CD14-positive monocyte (primary cell): Measurements from ENCODE around the gene FBXO4. TPM values are rescaled to one million over a fixed set of nuclear protein-coding genes. Genes with fewer than 3 reads are reported as not detected.

Source experiments
- DNase-seq, 3 donors: peaks; one replicate each; pipeline ENCODE4 v3.0.0-alpha.2; 2011 to 2022
- H2AFZ ChIP-seq: 2 replicates; pipeline ENCODE4 v1.6.0; 2012; ENCODE audit warnings: mild to moderate bottlenecking, low read depth, low read length, inconsistent platforms; ENCODE audit not compliant: insufficient read depth, poor library complexity, severe bottlenecking
- H3K27ac ChIP-seq, 2 donors: 1 replicate in 1 of 2; 2 replicates in 1 of 2; pipeline ENCODE4 v1.5.1; 2012 to 2013; ENCODE audit warnings: low read length in 2 of 2, control low read depth in 1 of 2, inconsistent platforms in 1 of 2, low read depth in 1 of 2, mild to moderate bottlenecking in 1 of 2
- H3K27me3 ChIP-seq, 2 donors: one replicate each; pipeline versions ENCODE4 v1.6.0 to v1.6.1; 2011 to 2013; ENCODE audit warnings: low read length in 2 of 2; ENCODE audit not compliant: control insufficient read depth in 2 of 2, insufficient read depth in 2 of 2
- H3K36me3 ChIP-seq, 2 donors: replicated peaks in 1 of 2; 1 replicate in 1 of 2; 2 replicates in 1 of 2; pipeline versions ENCODE4 v1.5.1 to v1.6.1; 2012 to 2013; ENCODE audit warnings: low read length in 2 of 2, control low read depth in 1 of 2, inconsistent platforms in 1 of 2, mild to moderate bottlenecking in 1 of 2; ENCODE audit not compliant: insufficient read depth in 2 of 2, control insufficient read depth in 1 of 2
- H3K4me1 ChIP-seq, 2 donors: 1 replicate in 1 of 2; 2 replicates in 1 of 2; pipeline versions ENCODE4 v1.5.1 to v1.6.1; 2012 to 2013; ENCODE audit warnings: low read length in 2 of 2, control low read depth in 1 of 2, inconsistent platforms in 1 of 2, mild to moderate bottlenecking in 1 of 2, moderate library complexity in 1 of 2; ENCODE audit not compliant: insufficient read depth in 2 of 2, control insufficient read depth in 1 of 2
- H3K4me2 ChIP-seq: replicated peaks from 2 replicates; pipeline ENCODE3; 2012; ENCODE audit warnings: low read length, moderate library complexity, mild to moderate bottlenecking; ENCODE audit not compliant: poor library complexity, severe bottlenecking; ENCODE audit errors: extremely low read depth
- H3K4me3 ChIP-seq, 3 experiments: fragments of 200-600 bp in 1 of 3; sonication (generic) in 1 of 3; replicated peaks in 1 of 3; 1 replicate in 2 of 3; 2 replicates in 1 of 3; pipeline ENCODE4 v1.5.1; 2011 to 2013; ENCODE audit warnings: low read length in 3 of 3, mild to moderate bottlenecking in 3 of 3, control low read depth in 2 of 3, low read depth in 2 of 3, inconsistent platforms in 1 of 3, moderate library complexity in 1 of 3
- H3K79me2 ChIP-seq: 2 replicates; pipeline ENCODE4 v1.6.0; 2012; ENCODE audit warnings: mild to moderate bottlenecking, control low read depth, inconsistent platforms, low read length, moderate library complexity; ENCODE audit not compliant: insufficient read depth
- H3K9ac ChIP-seq: 2 replicates; pipeline ENCODE4 v1.6.0; 2017; ENCODE audit warnings: low read length, mild to moderate bottlenecking; ENCODE audit not compliant: insufficient read depth, poor library complexity, severe bottlenecking
- H3K9me3 ChIP-seq, 2 donors: replicated peaks in 1 of 2; 1 replicate in 1 of 2; 2 replicates in 1 of 2; pipeline versions ENCODE4 v1.5.1 to v1.6.1; 2012 to 2013; ENCODE audit warnings: low read length in 2 of 2, control low read depth in 1 of 2; ENCODE audit not compliant: control insufficient read depth in 1 of 2, insufficient read depth in 1 of 2
- H4K20me1 ChIP-seq: 2 replicates; pipeline ENCODE4 v1.6.0; 2012; ENCODE audit warnings: mild to moderate bottlenecking, low read length, control low read depth, moderate library complexity; ENCODE audit not compliant: insufficient read depth
- H3K27ac Mint-ChIP-seq, 7 donors: one replicate each; pipeline ENCODE4 v1.8.0; 2020; ENCODE audit warnings: mild to moderate bottlenecking in 7 of 7, mixed read lengths in 7 of 7, moderate library complexity in 6 of 7, inconsistent platforms in 2 of 7
- H3K27me3 Mint-ChIP-seq, 3 donors: one replicate each; pipeline ENCODE4 v1.8.0; 2021 to 2022; ENCODE audit warnings: low read depth in 3 of 3, mild to moderate bottlenecking in 3 of 3, mixed read lengths in 3 of 3, moderate library complexity in 3 of 3, inconsistent platforms in 1 of 3
- H3K36me3 Mint-ChIP-seq, 2 donors: one replicate each; pipeline ENCODE4 v1.8.0; 2020; ENCODE audit warnings: mixed read lengths in 2 of 2, inconsistent platforms in 1 of 2, mild to moderate bottlenecking in 1 of 2
- H3K4me1 Mint-ChIP-seq: one replicate; pipeline ENCODE4 v1.8.0; 2020; ENCODE audit warnings: mild to moderate bottlenecking, mixed read lengths
- H3K4me3 Mint-ChIP-seq, 2 donors: one replicate each; pipeline ENCODE4 v1.8.0; 2020; ENCODE audit warnings: mild to moderate bottlenecking in 2 of 2, mixed read lengths in 2 of 2, moderate library complexity in 1 of 2
- H3K9me3 Mint-ChIP-seq, 7 donors: one replicate each; pipeline ENCODE4 v1.8.0; 2020 to 2022; ENCODE audit warnings: mixed read lengths in 7 of 7, mild to moderate bottlenecking in 6 of 7, moderate library complexity in 6 of 7, inconsistent platforms in 2 of 7
- CTCF ChIP-seq: fragments of 200-600 bp; IDR thresholded peaks from one replicate; pipeline ENCODE4 v1.8.0; 2022; ENCODE audit warnings: antibody characterized with exemption, mild to moderate bottlenecking
- WGBS: methylation state at CpG from one replicate; pipeline ENCODE4 v1.1.5; 2013; ENCODE audit warnings: missing lambda C conversion rate; ENCODE audit not compliant: insufficient coverage; 5-methylcytosine and 5-hydroxymethylcytosine counted together
- intact Hi-C, 2 donors: fragments of 100-400 bp; cut with micrococcal nuclease; formaldehyde crosslinking; loops; one replicate each; pipeline versions ENCODE4 v1.15.0 to v1.15.1; 2023
- polyA plus RNA-seq, 3 donors: library from polyadenylated mRNA; depleted of rRNA in 1 of 3; unstranded in 2 of 3; stranded (reverse) in 1 of 3; fragments of 300-500 nt in 2 of 3; fragments of >200 nt in 1 of 3; fragmentation: Illumina TruSeq in 2 of 3; gene quantifications; 1 replicate in 2 of 3; 2 replicates in 1 of 3; pipeline ENCODE4 v1.2.3, GENCODE V29; 2012 to 2021

The FBXO4 gene
- polyA plus RNA-seq, 3 donors = 3.7 to 10.4 (median 8.7) TPM

DNA sequence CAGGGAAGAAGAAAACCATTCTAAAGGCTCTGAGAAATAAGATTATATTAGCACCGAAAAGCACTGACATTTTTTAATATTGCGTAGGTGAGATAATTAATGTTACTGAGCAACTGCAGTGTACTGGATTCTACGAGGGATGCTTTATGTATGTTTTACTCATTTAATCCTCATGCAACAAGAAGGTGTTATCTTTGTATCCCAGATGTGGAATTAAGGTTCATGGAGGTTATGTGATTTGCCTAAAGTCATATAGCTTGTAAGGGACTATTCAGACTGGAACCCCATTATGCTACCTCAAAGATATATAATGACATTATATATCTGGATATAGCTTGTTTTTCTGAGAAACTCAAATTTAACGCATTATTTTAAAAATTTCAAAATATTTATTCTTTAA is 2.5 kb downstream of the FBXO4 start:
- peaks cover 13% of the 10 kb centered on the region for H3K4me1 Mint-ChIP-seq
- Histone ChIP-seq H3K79me2 (peaks cover 3% of the 10 kb centered on the region), H4K20me1 (no peaks in the 10 kb centered on the region), H2AFZ (no peak overlapping the region), H3K4me2 (no peak overlapping the region), H3K4me3 (no peak overlapping the region), H3K27me3 (no peaks in the 10 kb centered on the region), H3K36me3 (peaks cover 0 to 8% of the 10 kb centered on the region in 2 donors), H3K9me3 (no peaks in the 10 kb centered on the region), H3K4me1 (peaks cover 15 to 23% of the 10 kb centered on the region in 2 donors), H3K27ac (no peak overlapping the region), H3K9ac (no peak overlapping the region)
- no peak for DNase-seq
- peaks cover 17 to 25% of the 10 kb centered on the region in 2 donors for H3K36me3 Mint-ChIP-seq
- H3K4me3 Mint-ChIP-seq = no peak overlapping the region
- TF ChIP-seq CTCF = no peak
- peaks cover 0 to 2% (median 0%) of the 10 kb centered on the region in 7 donors for H3K9me3 Mint-ChIP-seq
- 100% methylated on average over 1 of the region's 4 CpGs for WGBS
- intact Hi-C loops = loop anchor here (5.0 to 10.0 kb wide), 3 partner anchors 53 to 1115 kb away; partner anchors contain the start of genes OXCT1 (in 2 of the 2) and ANXA2R (in 1 of the 2)
- no peaks in the 10 kb centered on the region for H3K27me3 Mint-ChIP-seq
- no peak overlapping the region for H3K27ac Mint-ChIP-seq

GRCh38 chr5:41929035-41929434 is 4.0 kb downstream of the FBXO4 start:
- peaks cover 22 to 30% of the 10 kb centered on the region in 2 donors for H3K36me3 Mint-ChIP-seq
- Histone ChIP-seq H3K4me2 (no peak overlapping the region), H3K27ac (no peak overlapping the region), H3K4me1 (peaks cover 15 to 21% of the 10 kb centered on the region in 2 donors), H3K9me3 (no peaks in the 10 kb centered on the region), H3K9ac (no peak overlapping the region), H3K36me3 (peaks cover 1 to 10% of the 10 kb centered on the region in 2 donors), H3K27me3 (no peaks in the 10 kb centered on the region), H4K20me1 (no peaks in the 10 kb centered on the region), H3K4me3 (no peak overlapping the region), H2AFZ (no peak overlapping the region), H3K79me2 (peaks cover 3% of the 10 kb centered on the region)
- peaks cover 0 to 2% (median 0%) of the 10 kb centered on the region in 7 donors for H3K9me3 Mint-ChIP-seq
- H3K27ac Mint-ChIP-seq = no peak overlapping the region
- H3K4me1 Mint-ChIP-seq = peaks cover 13% of the 10 kb centered on the region
- intact Hi-C loops = loop anchor here (5.0 to 10.0 kb wide), 3 partner anchors 54 to 1113 kb away; partner anchors contain the start of genes OXCT1 (in 2 of the 2) and ANXA2R (in 1 of the 2)
- TF ChIP-seq CTCF = no peak
- DNase-seq = no peak
- H3K27me3 Mint-ChIP-seq = no peaks in the 10 kb centered on the region
- no peak overlapping the region for H3K4me3 Mint-ChIP-seq
